GM18498 (cell line): ENCODE data around the gene TTC13.

Source experiments
- ATAC-seq: cut with Tn5 transposase; IDR thresholded peaks from one replicate; pipeline ENCODE4 v1.9.1; 2021; ENCODE audit warnings: mild to moderate bottlenecking, moderate library complexity; ENCODE audit not compliant: unreplicated experiment

The TTC13 gene

DNA sequence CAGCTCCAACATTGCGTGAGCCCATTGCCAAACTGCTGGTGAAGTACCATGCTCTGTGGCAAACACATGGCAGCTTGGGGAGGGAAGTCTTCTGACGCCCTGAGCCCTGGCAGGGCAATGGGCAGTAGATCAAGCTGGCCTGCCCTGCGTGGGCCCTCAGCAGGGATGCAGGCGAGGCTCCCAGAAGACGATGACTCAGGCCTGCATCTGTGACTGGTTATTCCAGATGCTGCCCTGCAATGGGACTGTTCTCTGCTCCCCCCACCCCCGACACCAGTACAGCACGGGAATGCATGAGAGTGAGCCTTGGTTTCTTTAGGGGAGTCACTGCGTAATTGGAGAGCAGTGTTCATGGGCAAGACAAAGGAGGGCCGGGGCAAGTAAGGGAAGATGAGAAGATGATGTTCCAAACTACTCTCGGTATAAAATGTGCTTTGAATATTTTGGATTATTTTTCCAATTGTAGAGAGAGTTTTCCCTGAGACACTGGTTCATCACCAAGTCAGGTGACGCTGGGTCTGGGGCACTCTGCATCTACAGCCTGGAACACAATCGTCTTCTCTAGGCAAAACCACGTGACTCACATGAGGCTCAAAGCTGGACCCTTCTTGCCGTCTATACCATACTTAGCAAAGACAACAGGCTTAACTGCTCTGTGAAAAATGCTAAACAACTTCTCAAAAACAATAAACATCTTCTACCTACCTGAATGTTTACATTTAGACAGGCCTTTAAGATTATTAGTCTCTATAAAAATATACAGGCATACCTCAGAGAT, 101.3 kb downstream of the TTC13 start:
- no peak for ATAC-seq

- no peak for ATAC-seq
Measured at GRCh38 chr1:230876660-230877059, 102.0 kb downstream of the TTC13 start.

- ATAC-seq: no peak
Measured at GRCh38 chr1:230875370-230875769, 103.3 kb downstream of the TTC13 start.

- no peak for ATAC-seq
Measured at GRCh38 chr1:230870916-230871315, 107.7 kb downstream of the TTC13 start.

DNA sequence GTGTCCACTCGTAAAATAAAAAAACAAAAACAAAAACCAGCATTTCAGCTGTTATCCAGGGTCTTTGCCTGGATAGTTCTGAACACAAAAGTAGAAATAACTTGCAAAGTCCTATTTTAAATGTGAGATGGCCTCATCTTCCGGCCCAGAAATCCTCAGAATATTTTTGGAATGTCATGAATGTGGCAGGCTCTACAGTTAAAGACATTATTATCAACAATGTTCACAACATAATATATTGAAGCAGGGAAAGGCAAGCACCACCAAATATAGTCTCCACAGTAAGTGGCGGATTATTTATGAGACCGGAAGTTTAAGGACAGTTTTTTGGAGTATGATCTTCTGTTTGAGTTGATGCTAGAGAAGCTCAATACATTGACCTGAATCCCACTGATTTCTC, 109.2 kb downstream of the TTC13 start:
- no peak for ATAC-seq

GRCh38 chr1:230868736-230869385, 109.8 kb downstream of the TTC13 start:
- peak; percentile 54 for ATAC-seq

GRCh38 chr1:230867903-230868735, 110.5 kb downstream of the TTC13 start, which contains the start of gene C1orf198:
TSS of gene C1orf198 (minus strand) at chr1:230868521. CDS start at chr1:230868512, 9 bp downstream.
- peak; percentile 91 for ATAC-seq

- ATAC-seq: no peak
Measured at GRCh38 chr1:230867101-230867902, 111.4 kb downstream of the TTC13 start.

DNA sequence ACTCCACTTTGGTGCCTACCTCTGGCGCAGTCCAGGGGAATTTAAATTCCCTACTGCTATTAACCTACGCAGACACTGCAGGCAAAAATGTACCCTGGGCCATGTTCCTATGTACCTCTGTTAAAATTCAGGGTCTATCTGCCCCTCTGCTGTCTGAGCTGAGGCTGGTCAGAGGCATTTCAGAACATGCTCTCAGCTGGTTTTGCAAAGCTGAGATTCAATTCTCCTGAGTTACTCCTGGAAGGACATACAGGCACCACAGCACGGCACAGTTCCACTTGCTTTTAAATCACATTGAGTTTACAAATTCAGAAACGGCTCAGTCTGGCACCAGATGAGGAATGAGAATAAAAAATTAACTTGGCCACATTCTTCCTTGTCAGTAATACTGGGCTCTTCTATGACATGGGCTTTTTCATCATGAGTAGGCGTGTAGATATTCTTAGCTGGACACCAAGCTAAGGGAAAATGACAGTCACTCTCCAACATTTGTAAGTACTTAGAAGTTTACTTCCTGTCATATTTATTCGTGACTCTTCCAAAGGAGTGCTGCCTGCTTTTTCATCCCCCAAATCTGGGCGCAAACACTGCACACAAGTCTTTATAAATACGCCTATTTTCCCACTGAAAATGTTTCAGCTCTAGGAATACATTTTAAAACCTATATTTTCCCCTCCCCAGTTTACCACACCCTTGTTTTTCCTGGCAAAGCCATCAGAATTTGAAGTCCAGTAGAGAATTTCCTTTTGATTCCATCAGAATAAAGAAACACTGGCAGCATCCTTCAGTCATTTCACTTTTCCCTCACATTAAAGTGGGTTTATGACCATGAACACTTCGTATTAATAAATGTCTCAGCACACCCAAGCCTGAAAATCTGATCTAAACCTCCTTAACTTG, 112.2 kb downstream of the TTC13 start:
- no peak for ATAC-seq

DNA sequence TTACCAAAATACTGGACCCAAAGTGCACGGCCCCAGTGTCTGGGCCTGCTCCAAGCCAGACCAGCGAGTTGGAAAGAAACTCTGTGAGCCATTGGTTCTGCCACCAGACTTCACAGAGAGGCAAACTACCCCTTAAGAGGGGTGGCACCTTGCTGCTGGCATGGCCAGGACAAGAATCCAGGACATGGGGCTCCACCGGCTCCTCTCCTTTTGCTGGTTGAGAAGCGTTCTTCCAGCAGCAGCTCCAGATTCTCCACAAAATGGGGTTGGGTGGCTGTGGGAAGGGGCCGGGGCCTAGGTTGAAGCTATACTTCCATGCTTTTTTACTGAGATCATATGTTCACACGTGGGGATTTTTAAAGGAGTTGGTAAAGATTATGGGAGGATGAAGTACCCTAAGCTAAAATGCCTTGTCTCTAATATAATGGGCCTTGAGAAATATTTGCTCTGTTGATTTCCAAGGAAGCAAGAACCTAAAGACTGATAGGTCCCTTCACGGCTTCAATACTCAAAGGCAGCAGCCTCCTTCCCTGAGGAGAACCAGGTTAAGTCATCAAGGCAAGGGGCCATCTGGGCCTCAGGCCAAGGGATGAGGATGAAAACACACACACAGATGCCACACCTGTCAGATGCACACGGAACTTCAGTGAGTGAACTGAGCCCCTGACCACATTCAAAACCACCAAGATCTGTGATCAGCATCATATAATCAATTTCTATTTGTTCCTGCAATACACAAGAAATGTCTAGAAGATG, 113.4 kb downstream of the TTC13 start:
- ATAC-seq: no peak

- no peak for ATAC-seq
Measured at GRCh38 chr1:230864441-230864840, 114.2 kb downstream of the TTC13 start.

DNA sequence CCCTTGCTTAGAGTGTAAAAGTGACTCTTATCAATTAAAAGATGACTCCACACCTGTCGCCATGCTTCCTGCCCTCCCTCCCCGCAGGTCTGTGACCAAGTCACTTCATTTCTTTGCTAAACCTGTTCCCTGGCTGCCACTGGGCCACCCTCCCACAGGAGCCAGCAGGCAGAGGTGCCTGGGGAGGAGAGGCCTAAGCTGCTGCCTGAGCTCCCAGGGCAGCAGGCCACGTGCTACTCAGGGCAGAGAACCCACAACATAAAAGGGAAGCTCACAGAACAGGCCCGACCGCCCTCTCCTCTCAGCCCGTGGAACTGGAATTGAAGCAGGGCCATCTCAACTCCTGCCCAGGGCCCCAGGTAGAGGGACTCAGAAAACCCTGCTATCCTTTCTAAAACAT, 115.2 kb downstream of the TTC13 start:
- no peak for ATAC-seq

DNA sequence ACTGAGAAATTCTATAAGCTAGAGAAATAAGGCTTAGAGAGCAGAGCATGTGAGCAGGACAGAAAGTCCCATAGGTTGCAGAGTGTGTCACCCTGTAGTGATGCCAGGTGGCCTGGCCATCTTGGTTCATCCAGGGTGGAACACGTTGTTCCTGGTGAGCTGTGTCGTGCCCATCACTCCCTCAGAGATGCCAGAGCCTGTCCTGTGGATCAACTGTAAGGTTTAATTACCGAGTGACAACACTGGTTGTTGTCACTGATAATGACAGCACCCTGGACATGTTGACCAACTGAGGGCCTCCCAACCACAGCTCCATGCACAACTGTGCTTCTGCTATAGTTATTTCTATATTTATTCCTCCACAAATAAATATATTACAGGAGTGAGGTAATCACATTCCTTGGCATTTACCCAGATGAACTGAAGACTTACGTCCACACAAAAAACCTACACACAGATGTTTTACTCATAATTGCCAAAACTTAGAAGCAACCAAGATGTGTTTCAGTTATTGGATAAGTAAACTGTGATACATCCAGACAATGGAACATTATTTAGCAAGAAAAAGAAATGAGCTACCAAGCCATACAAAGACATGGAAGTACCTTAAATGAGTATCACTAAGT, 116.6 kb downstream of the TTC13 start:
- no peak for ATAC-seq

DNA sequence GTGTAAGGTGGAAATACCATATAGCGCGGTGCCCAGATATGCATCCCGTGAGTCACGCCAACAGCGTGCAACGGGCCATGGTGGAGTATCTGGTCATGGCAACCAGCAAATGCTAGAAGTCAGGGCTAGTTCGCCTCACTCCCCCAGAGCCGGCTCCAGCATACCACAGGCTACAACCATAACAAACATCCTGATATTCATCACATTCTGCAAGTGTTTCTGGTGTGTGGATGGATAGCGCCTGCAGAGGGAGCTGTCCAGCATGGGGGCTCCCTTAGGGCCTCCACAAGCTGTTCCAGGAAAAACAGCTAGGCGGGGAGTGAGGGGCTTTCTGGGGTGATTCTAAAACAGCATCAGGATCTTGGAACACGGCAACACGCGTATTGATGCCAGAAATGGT, 117.2 kb downstream of the TTC13 start:
- ATAC-seq: no peak

DNA sequence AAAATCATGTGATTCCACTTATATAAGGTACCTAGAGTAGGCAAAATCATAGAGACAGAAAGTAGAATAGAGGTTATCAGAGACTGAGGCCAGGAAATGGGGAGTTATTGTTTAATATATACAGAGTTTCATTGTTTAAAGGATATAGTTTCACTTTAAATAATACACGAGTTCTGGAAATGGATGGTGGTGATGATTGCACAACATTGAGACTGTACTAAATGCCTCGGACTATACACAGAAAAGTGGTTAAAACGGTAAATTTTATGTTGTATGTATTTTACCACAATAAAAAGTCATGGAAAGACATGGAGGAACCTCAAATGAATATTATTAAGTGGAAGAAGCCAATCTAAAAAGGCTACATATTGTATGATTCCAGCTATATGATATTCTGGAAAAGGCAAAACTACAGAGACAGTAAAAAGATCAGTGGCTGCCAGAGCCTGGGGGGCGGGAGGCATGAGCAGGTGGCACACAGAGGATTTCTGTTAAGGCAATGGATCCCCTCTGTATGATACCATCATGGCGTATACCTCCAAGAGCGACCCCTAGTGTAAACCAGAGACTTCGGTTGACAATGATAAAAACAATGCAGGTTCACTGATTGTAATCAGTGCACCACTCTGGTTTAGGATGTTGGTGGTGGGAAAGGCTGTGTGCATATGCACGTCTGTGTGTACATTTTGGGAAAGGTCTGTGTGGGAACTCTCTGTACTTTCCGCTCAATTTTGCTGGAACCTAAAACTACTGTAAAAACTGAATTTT, 117.9 kb downstream of the TTC13 start:
- ATAC-seq: no peak

GRCh38 chr1:230858918-230859729, 119.5 kb downstream of the TTC13 start:
- no peak for ATAC-seq

DNA sequence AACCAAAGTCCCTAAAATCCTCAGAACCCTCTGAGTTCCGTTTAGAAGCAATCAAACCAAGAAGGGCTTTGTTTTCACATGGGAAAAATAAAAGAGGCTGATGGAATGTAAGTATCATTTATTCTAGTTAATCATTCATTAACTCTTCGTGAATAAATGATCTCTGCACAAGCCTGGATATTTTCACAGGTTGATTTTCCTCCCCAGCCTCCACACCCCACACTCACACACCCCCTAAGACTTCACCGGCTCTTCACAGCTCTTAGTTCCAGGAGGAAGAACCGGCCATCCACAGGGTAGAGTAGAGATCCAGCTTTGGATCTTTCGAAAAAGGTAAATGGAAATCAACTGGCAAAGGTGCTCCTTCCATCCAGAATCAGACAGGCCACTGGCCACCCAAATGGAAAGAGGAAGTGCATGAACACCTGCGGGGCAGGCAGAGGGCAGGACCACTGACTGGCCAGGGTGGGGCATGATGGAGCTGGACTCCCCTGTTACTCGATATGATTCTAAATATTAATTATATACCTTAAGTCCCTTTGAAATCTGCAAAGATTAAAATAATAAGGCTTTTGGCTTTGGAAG, 120.3 kb downstream of the TTC13 start:
- ATAC-seq: no peak
